GM18517 (cell line): ENCODE results near the gene DNAJC4.
"Not testable (repeated sequence)": the region's sequence is repeated elsewhere in the genome, so short reads cannot be mapped to it uniquely, and the experiment has no call there.

Source experiments
- ATAC-seq: cut with Tn5 transposase; IDR thresholded peaks from one replicate; pipeline ENCODE4 v1.9.1; 2021; ENCODE audit warnings: mild to moderate bottlenecking, moderate library complexity; ENCODE audit not compliant: unreplicated experiment

DNAJC4 gene

GRCh38 chr11:64243236-64243854 lies 13.0 kb downstream of the DNAJC4 start:
- ATAC-seq, result no peak

- ATAC-seq, result no peak
Observed at GRCh38 chr11:64244107-64244506, 13.8 kb downstream of the DNAJC4 start.

GRCh38 chr11:64244966-64245365 lies 14.6 kb downstream of the DNAJC4 start:
- ATAC-seq, result no peak

GRCh38 chr11:64245401-64245796 lies 15.1 kb downstream of the DNAJC4 start:
- no peak for ATAC-seq

GRCh38 chr11:64245797-64246620 lies 15.7 kb downstream of the DNAJC4 start:
- ATAC-seq, result no peak

- ATAC-seq, result not testable (repeated sequence)
Observed at GRCh38 chr11:64246621-64246870, 16.2 kb downstream of the DNAJC4 start.

- no peak for ATAC-seq
Observed at GRCh38 chr11:64246871-64247728, 16.8 kb downstream of the DNAJC4 start, which contains the start of gene PPP1R14B. Gene PPP1R14B, minus strand, starts transcription at chr11:64246943. Its CDS starts 270 bp downstream, at chr11:64246673.

- no peak for ATAC-seq
Observed at GRCh38 chr11:64247729-64248531, 17.6 kb downstream of the DNAJC4 start.

GRCh38 chr11:64248578-64248977 lies 18.2 kb downstream of the DNAJC4 start:
- ATAC-seq, result no peak

- no peak for ATAC-seq
Observed at GRCh38 chr11:64249038-64249437, 18.7 kb downstream of the DNAJC4 start.

- ATAC-seq, result no peak
Observed at GRCh38 chr11:64249563-64250414, 19.4 kb downstream of the DNAJC4 start.

- no peak for ATAC-seq
Observed at GRCh38 chr11:64250415-64251015, 20.2 kb downstream of the DNAJC4 start.

- no peak for ATAC-seq
Observed at GRCh38 chr11:64251016-64251752, 20.8 kb downstream of the DNAJC4 start, which contains the start of gene PLCB3. Gene PLCB3, plus strand, starts transcription at chr11:64251530. Its CDS starts 120 bp downstream, at chr11:64251650.

GRCh38 chr11:64251753-64252002 lies 21.3 kb downstream of the DNAJC4 start:
- ATAC-seq, result no peak

- ATAC-seq, result no peak
Observed at GRCh38 chr11:64252003-64252872, 21.9 kb downstream of the DNAJC4 start.

GRCh38 chr11:64253043-64253442 lies 22.7 kb downstream of the DNAJC4 start:
- ATAC-seq, result no peak

- ATAC-seq, result no peak
Observed at GRCh38 chr11:64253481-64253880, 23.1 kb downstream of the DNAJC4 start.

GRCh38 chr11:64254326-64254725 lies 24.0 kb downstream of the DNAJC4 start:
- ATAC-seq, result no peak
